Hepatocyte (in vitro differentiated cells): ENCODE data around the gene CACYBP.

Source experiments
- EZH2 ChIP-seq: fragments of 200-600 bp; sonication (generic); IDR thresholded peaks from 2 replicates; pipeline ENCODE4 v1.6.1; 2016; ENCODE audit warnings: antibody characterized with exemption, mild to moderate bottlenecking, borderline replicate concordance
- EZH2phosphoT487 ChIP-seq: fragments of 200-600 bp; sonication (generic); IDR thresholded peaks from one replicate; pipeline ENCODE4 v1.6.1; 2018; ENCODE audit warnings: antibody characterized with exemption, mild to moderate bottlenecking, low read depth, moderate library complexity; ENCODE audit not compliant: unreplicated experiment, severe bottlenecking
- TF ChIP-seq, protein P1 (sequence below): fragments of 200-600 bp; sonication (generic); IDR thresholded peaks from 2 replicates; pipeline ENCODE4 v1.5.1; 2016; ENCODE audit warnings: antibody characterized with exemption, mild to moderate bottlenecking; ENCODE audit not compliant: poor library complexity

GRCh38 chr1:174971902-174972301 lies 27.8 kb upstream of the CACYBP start:
- TF ChIP-seq, protein P1, sequence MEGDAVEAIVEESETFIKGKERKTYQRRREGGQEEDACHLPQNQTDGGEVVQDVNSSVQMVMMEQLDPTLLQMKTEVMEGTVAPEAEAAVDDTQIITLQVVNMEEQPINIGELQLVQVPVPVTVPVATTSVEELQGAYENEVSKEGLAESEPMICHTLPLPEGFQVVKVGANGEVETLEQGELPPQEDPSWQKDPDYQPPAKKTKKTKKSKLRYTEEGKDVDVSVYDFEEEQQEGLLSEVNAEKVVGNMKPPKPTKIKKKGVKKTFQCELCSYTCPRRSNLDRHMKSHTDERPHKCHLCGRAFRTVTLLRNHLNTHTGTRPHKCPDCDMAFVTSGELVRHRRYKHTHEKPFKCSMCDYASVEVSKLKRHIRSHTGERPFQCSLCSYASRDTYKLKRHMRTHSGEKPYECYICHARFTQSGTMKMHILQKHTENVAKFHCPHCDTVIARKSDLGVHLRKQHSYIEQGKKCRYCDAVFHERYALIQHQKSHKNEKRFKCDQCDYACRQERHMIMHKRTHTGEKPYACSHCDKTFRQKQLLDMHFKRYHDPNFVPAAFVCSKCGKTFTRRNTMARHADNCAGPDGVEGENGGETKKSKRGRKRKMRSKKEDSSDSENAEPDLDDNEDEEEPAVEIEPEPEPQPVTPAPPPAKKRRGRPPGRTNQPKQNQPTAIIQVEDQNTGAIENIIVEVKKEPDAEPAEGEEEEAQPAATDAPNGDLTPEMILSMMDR: no peak
- no peak for TF ChIP-seq EZH2phosphoT487
- no peak for TF ChIP-seq EZH2
